Measurements from ENCODE around the gene NFKBIL1. TPM values are rescaled to one million over a fixed set of nuclear protein-coding genes. Genes with fewer than 3 reads are reported as not detected.

The NFKBIL1 gene
- total and polyA plus RNA-seq, 8 donors: 0.45 to 51.9 (median 18.9) TPM

GRCh38 chr6:31560697-31561058 is 13.3 kb downstream of the NFKBIL1 start:
- no peak for TF ChIP-seq POLR2AphosphoS5 (IDR thresholded peaks at IDR 0.05)
- H3K4me3 ChIP-seq: no peak overlapping the region
- peaks cover 24 to 55% (median 49%) of the 10 kb centered on the region in 4 donors for H3K36me3 ChIP-seq
- no peak for DNase-seq
- H3K9me3 ChIP-seq: no peaks in the 10 kb centered on the region
- peaks cover 0 to 2% (median 0%) of the 10 kb centered on the region in 3 donors for H3K27me3 ChIP-seq
- H3K27ac ChIP-seq: peak overlapping the region in 3 of 5 donors; percentile 64 to 82 (median 75)
- peaks cover 4 to 63% (median 28%) of the 10 kb centered on the region in 4 donors for H3K4me1 ChIP-seq
- intact Hi-C loops (cut with DNase I; ENCODE audit: low total_unique reads): no loop called here

GRCh38 chr6:31567531-31568370 is 20.3 kb downstream of the NFKBIL1 start:
- no peak for DNase-seq
- no peak overlapping the region for H3K27ac ChIP-seq
- intact Hi-C loops (cut with DNase I; ENCODE audit: low total_unique reads): no loop called here
- H3K4me1 ChIP-seq: peaks cover 0 to 9% (median 2%) of the 10 kb centered on the region in 4 donors
- WGBS, 5 donors: 33 to 46% (median 37%) methylated on average over 8 to 9 of the region's 9 CpGs
- H3K9me3 ChIP-seq: no peaks in the 10 kb centered on the region
- TF ChIP-seq CTCF (IDR thresholded peaks at IDR 0.05): no peak
- TF ChIP-seq EP300 (IDR thresholded peaks at IDR 0.05): no peak
- TF ChIP-seq POLR2AphosphoS5 (IDR thresholded peaks at IDR 0.05): no peak
- H3K4me3 ChIP-seq: no peak overlapping the region
- no peaks in the 10 kb centered on the region for H3K36me3 ChIP-seq
- H3K27me3 ChIP-seq: peaks cover 0 to 29% (median 0%) of the 10 kb centered on the region in 3 donors

GRCh38 chr6:31568537-31568961 is 21.1 kb downstream of the NFKBIL1 start:
- TF ChIP-seq CTCF (IDR thresholded peaks at IDR 0.05): no peak
- TF ChIP-seq POLR2A (IDR thresholded peaks at IDR 0.05): no peak
- no peak for TF ChIP-seq EP300 (IDR thresholded peaks at IDR 0.05)
- no peak for TF ChIP-seq POLR2AphosphoS5 (IDR thresholded peaks at IDR 0.05)
- peaks cover 0 to 5% (median under 1%) of the 10 kb centered on the region in 4 donors for H3K4me1 ChIP-seq
- H3K9me3 ChIP-seq: no peaks in the 10 kb centered on the region
- no peaks in the 10 kb centered on the region for H3K36me3 ChIP-seq
- DNase-seq: peak in 1 of 2 donors; percentile 62
- H3K27ac ChIP-seq: no peak overlapping the region
- peaks cover 0 to 34% (median 0%) of the 10 kb centered on the region in 3 donors for H3K27me3 ChIP-seq
- H3K4me3 ChIP-seq: no peak overlapping the region
- intact Hi-C loops (cut with DNase I; ENCODE audit: low total_unique reads): no loop called here
- 55 to 69% (median 62%) methylated on average over 3 of the region's 3 CpGs for WGBS, 5 donors

GRCh38 chr6:31569861-31570536 is 22.6 kb downstream of the NFKBIL1 start:
- peaks cover 0 to 34% (median 0%) of the 10 kb centered on the region in 3 donors for H3K27me3 ChIP-seq
- no peak overlapping the region for H3K27ac ChIP-seq
- WGBS, 5 donors: 71 to 90% (median 83%) methylated on average over 1 of the region's 1 CpG
- peaks cover 0 to 5% (median 1%) of the 10 kb centered on the region in 4 donors for H3K4me1 ChIP-seq
- no peak for DNase-seq
- H3K9me3 ChIP-seq: no peaks in the 10 kb centered on the region
- TF ChIP-seq POLR2AphosphoS5 (IDR thresholded peaks at IDR 0.05) (no peak), CTCF (IDR thresholded peaks at IDR 0.05) (no peak), POLR2A (IDR thresholded peaks at IDR 0.05) (no peak), EP300 (IDR thresholded peaks at IDR 0.05) (no peak)
- H3K36me3 ChIP-seq: no peaks in the 10 kb centered on the region
- intact Hi-C loops (cut with DNase I; ENCODE audit: low total_unique reads): no loop called here
- H3K4me3 ChIP-seq: no peak overlapping the region

Measured in stomach (tissue), 9 donors.